Left colon (tissue), 2 donors: ENCODE results near the gene KLK14. TPM values are rescaled to one million over a fixed set of nuclear protein-coding genes. Genes with fewer than 3 reads are reported as not detected.
A peak's percentile ranks its signal among the peaks of the same experiment; 100 is the strongest.

Experiments
- ATAC-seq: fragments of 200-7000 bp; cut with Tn5 transposase; one replicate; pipeline ENCODE4 v1.9.1; 2020; ENCODE audit warnings: mild to moderate bottlenecking, moderate library complexity
- DNase-seq, 2 donors: peaks; one replicate each; pipeline ENCODE4 v3.0.0-alpha.2; 2020
- intact Hi-C, 2 donors: fragments of 100-400 bp; cut with DNase I in 1 of 2; cut with micrococcal nuclease in 1 of 2; formaldehyde crosslinking; loops; one replicate each; pipeline versions ENCODE4 v1.11.2 to v1.14.0; 2022; cut with DNase I, micrococcal nuclease
- total RNA-seq, 2 donors: library from RNA; stranded (reverse); fragmentation: NEBNext Ultra II Directional; extraction: Animal tissue kit (Norgen Biotek cat#: 25700); gene quantifications; one replicate each; pipeline ENCODE4 v1.2.1, GENCODE V29; 2021
- donor health status: DM: no; HTN: no; CAD: no.
- donor health status: DM: yes; HTN: yes; CAD: no.

KLK14 gene
- total RNA-seq, 2 donors from 2014 or later: 0.49 TPM; not detected in 1

DNA sequence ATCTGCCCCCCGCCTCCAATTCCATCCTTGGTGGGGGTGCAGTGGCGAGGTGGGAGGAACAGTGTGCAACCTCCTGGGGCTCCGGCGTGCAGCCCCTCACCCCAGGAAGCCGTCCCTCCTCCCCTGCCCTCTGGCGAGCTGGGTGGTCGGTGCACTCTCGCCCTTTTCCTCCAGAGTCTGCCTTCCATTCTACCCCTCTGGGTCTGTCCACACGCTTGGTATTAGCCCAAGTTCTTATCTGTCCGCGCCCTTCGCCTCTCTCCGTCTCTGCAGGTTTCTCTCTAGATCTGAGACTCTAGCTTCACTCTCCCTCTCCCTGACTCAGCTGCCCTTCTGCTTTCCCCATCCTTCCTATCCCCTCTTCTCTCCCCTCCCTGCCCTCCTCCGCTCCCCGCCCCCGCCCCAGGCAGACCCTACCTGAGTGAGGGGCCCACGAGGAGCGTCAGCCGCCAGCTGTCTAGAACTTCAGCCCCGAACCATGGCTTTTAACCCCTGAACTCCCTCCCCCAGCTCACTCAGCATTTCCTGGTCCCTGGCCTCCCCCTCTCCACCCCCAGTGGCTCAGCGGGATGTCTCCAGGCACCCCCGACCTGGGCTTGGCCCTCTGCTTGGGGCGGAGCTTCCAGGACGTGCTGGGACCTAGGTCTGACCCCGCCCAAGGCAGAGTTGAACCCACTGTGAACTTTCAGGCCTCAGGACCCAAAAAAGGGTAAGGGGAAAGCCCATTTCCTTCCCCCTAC, 17.3 kb downstream of the KLK14 start:
- intact Hi-C loops: no loop called here
- DNase-seq (no peak), ATAC-seq (no peak)

DNA sequence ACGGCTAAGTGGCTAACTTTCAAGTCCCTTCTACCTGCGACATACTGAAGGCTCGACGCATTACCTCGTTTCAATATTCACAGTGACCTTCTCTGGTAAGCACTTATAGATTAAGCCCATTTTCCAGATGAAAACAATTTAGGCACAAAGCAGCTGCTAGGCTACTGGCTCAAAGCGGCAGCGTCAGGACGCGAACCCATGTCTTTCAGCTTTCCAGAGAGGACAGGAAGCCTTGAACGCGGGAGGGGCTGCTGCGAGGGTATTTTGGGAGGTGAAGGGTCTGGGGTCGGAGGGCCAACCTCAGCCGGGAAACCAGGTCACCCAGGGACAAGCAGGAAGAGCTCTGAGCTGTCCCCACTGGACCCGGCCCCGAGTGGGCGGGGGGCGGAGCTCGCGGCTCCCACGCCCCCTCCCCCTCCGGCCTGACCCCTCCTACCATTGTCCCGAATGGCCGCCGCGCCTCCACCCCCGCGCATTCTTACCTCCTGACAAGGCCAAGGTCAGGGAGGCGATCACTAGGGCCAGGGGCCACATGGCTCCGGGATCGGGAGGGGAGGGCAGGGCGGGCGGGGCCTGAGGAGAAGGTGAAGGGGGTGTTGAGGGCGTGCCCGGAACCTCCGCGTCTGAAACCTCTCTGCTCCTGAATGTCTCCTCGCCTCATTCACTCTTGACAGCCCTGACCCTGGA, 18.0 kb downstream of the KLK14 start, which contains the start of gene KLK13:
TSS of gene KLK13 (minus strand) at position 559 of the 687 bp plus-strand sequence. CDS start at position 534, 25 bp downstream.
- ATAC-seq: peak; percentile 12
- intact Hi-C loops: no loop called here
- no peak for DNase-seq

DNA sequence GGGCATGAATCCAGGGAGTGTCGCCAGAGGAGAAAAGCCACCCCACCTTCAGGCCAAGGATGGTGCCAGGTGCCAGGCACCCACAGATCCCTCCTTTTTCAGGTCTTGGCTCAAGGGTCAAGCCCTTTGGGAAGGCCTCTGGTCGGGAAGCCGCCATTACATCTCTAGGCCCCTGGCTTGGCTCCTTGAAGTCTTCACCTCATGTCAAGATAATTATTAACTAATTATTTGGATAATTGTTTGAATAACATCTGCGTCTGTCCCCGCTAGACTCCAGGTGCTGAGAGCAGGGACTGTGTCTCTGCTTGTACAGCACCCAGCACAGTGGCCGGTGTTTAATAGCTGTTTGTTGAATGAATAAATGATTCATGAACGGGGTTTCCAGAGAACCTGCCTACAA, 19.0 kb downstream of the KLK14 start:
- ATAC-seq (no peak), DNase-seq (no peak)
- intact Hi-C loops: no loop called here

DNA sequence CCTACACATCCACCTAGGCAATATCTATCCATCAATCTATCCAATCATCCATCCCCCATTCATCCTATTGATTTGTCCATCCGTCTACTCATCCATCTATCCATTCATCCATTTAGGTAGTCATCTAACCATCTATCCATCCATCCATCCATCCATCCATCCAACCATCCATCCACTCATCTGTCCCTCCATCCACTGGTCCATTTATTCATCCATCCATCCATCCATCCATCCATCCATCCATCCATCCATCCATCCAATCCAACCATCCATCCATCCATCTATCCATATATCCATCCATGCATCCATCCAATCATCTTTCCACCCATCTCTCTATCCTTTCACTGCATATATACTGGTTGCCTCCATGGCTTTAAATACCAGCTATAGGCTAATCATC, 21.7 kb downstream of the KLK14 start:
- intact Hi-C loops: no loop called here
- DNase-seq: no peak
- ATAC-seq: no peak

DNA sequence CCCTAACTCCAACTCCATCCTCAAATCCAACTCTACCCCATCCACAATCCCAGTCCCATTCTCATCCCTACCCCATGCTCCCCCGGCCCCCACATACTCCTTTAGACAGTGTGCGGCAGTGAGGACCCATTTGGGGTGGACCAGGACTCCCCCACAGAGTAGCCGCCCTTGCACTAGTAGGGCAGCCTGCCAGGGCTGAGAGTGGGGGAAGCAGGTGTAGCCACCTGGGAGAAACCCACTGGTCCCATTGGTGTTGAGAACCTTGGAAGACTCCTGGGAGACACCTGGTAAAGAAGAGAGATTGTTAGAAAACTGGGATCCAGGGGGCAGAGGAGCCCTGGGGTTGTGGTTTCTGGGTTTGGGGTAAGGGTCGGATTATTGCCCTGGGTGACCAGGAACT, 22.4 kb downstream of the KLK14 start:
- intact Hi-C loops: no loop called here
- ATAC-seq: no peak
- no peak for DNase-seq

DNA sequence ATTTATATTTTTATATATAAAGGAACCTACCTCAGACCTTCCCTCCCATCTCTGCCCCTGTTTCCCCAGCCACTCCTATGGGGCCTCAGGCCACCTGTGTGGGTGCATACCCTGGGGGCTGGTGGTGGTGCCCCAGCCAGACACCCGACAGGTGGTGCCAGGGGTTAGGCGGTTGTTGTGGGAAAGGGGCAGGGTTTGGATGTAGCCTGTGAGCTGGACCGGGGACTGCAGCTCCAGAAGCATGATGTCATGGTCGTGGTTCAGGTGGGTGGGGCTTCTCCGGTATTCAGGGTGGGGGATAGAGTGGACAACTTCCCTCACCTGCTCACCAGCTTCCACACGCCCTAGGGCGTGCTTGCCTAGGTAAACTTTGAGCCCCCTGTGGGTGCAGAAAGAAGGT, 23.0 kb downstream of the KLK14 start:
- intact Hi-C loops: no loop called here

DNA sequence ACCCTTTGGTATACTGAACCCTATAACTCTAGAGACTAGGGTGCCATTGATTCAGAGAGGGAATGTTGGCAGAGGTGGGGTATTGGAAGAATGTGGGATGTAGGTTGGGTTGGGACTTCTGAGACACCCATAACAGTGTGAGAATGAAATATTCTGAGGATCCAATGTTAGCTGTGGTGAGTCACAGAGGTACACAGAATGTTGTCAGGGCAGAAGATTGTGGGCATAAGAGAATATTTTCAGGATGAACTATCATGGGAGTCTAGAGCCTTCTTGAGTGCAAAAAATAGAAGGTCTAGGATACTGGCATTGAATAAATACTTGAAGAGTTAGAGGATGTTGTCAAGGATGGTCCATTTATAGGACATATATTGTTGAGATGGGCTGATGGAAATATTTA, 26.8 kb downstream of the KLK14 start:
- DNase-seq (no peak), ATAC-seq (no peak)
- intact Hi-C loops: no loop called here

More for the DNA sequence above, 23.0 kb downstream of the KLK14 start:
- ATAC-seq: no peak
- DNase-seq: no peak

DNA sequence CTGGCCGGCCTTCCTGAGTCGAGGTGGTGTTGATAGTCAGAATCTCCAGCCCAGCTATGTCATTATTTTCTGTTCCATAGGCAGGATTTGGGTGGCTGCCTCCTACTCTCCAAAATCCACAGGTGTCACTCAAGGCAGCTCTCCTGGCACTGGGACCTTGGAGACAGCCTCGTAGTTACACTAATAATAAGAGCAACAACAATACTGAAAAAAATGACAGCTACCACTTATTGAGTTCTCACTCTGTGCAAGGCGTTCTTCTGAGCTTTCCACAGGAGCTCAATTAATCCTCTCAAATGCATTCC, 35.7 kb downstream of the KLK14 start:
- no peak for ATAC-seq

DNA sequence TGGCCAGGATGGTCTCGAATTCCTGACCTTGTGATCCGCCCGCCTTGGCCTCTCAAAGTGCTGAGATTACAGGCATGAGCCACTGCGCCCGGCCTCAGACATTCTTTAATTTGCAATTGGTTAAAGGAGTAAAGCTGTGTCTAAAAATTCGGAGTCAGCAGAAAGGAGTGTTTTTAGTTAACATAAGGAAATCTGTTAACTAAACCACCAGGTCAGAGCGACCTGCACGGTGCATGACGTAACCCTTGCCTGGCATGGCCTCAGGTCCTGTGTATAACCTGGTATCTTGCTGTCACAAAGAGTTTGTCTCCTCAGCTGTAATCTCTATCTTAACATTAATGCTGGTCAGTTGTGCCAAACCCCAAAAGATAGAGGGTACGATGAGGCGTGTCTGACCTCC, 38.4 kb downstream of the KLK14 start:
- ATAC-seq: no peak
- no peak for DNase-seq
- intact Hi-C loops: no loop called here

More for the DNA sequence above, 35.7 kb downstream of the KLK14 start:
- DNase-seq: no peak
- intact Hi-C loops: no loop called here

DNA sequence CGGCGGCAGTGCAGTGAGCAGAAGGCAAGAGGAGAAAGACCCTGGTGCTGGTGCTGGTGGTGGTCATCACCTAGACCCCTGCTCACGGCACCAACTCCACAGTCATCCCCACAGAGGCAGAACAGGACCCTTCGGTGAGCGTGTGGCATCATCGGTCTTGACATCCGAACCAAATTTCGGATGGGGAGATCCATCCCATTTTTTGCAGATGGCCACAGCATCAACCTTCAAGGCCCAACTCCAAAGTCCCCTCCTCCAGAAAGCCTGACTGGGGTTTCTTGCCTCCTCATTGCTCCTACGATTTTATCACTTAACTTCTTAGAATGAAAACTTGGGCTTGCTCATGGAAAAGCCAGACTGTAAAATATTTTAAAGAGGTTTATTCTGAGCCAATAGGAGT, 39.2 kb downstream of the KLK14 start:
- ATAC-seq: no peak
- intact Hi-C loops: no loop called here
- no peak for DNase-seq

DNA sequence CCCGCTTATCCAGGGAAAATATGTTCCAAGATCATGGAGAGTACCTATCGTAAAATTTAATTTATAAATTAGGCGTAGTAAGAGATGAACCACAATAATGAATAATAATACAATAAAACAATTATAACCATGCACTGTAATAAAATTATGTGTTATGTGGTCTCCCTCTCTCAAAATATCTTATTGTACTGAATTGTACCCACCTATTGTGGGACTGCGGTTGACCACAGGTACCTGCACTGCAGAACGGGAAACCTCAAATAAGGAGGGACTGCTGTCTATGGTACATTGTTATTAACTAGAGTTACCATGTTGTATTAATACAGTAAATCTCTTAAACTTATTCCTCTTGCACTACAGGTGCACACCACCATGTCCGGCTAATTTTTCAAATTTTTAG, 42.5 kb downstream of the KLK14 start:
- DNase-seq: no peak
- intact Hi-C loops: no loop called here

DNA sequence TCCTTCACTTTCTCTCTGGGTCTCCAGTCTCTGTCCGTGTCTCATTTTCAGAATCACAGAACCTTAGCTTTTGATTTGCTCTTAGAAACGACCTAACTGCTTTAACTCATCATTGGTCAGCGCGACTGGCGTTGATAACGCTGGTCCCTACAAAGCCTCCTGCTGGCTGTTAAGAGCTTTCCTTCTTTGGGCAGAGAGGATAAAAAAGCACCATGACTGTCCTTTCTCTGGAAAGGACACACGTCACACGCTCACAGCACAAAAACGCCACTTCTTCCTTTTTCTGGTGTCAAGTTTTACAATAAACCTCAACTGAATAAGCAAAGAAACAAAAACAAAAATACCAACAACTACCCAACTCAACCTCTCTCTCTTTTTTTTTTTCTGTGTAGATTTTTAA, 46.2 kb downstream of the KLK14 start:
- ATAC-seq (no peak), DNase-seq (no peak)
- intact Hi-C loops: no loop called here

More for the DNA sequence above, 42.5 kb downstream of the KLK14 start:
- ATAC-seq: no peak

DNA sequence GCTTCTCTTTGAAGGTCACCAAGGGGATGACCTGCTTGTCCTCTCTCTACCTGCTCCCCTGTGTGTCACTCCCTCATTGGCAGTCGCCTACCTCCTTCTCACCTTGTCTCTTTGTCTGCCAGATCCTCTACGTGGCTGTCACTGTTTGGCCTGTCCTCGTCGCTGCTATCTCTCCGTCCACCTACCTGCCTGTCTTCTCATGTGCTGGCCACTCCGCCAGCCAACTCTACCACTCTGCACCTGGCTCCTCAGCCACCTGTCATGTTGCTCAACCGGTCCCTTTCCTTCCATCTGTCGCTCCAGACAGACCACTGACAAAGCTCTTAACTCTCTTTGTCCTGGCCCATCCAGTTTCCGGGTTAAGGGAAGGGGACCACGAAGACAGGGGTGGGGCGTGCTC, 48.0 kb downstream of the KLK14 start, which contains the start of gene KLK12:
TSS of gene KLK12 (minus strand) at position 299 of the 400 bp plus-strand sequence. CDS start 381 bp downstream, outside the sequence.
- intact Hi-C loops: no loop called here
- no peak for DNase-seq
- peak; percentile 19 for ATAC-seq

DNA sequence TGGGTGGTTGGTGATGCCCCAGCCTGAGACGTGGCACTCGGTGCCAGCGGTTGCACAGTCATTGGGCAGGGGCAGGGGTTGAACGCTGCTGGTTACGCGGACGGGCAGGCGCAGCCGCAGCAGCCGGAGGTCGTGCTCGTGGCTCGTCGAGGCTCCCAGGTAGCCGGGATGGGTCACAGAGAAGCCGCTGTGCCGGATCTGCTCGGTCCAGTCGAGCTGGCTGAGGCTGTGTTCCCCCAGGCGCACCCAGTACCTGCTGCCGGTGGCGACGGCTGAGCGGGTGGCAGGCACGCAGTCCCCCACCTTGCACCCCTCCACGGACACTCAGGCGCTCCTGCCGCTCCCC, 50.8 kb downstream of the KLK14 start:
- DNase-seq: no peak
- intact Hi-C loops: no loop called here
- ATAC-seq: no peak

DNA sequence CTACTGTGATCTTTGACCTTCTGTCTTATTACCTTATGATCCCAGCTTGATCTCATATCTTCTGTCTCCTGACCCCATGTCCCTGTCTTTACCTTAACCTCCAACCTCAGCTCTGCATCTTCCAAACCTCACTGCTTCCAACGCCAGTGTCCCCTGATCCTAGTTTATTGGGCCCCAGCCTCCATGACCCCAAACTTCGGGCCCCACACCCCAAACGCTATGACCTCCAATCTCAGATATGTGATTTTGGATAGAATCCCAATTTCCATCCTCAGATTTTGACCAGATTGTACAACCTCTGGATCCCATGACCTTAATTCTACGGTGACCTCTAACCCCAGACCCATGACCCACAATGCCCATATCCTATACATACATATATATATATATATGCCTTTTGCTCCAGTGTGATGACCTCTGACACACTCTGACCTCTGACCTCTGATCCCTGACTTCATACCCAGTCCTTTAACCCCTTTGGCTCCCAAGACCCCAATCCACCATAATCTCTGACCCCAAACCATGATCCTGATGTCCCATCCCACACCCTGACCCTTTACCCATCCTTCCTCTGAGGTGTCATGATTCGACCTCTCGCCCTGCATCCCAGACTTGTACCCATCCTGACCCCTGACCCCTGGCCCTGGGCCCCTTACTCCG, 51.3 kb downstream of the KLK14 start:
- no peak for DNase-seq
- ATAC-seq: no peak
- intact Hi-C loops: no loop called here

DNA sequence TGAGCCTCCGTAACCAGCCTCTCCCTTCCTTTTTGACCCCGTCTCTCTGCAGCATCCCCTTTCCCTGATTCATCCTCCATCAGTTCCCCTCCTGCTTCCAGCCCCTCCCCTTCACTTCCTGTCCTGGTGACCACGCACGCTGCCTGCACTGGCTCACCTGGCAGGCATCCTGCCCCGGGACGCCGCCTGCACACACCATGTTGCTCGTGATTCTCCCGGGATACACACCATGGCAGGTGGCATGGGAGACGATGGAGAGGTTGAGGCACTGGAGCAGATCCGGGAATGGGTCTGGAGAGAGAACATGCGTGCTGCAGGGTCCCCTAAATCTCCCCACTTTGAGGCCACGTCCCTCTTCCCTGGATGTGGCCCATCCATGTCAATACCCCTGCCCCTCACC, 52.1 kb downstream of the KLK14 start:
- ATAC-seq: no peak
- DNase-seq: no peak
- intact Hi-C loops: no loop called here

DNA sequence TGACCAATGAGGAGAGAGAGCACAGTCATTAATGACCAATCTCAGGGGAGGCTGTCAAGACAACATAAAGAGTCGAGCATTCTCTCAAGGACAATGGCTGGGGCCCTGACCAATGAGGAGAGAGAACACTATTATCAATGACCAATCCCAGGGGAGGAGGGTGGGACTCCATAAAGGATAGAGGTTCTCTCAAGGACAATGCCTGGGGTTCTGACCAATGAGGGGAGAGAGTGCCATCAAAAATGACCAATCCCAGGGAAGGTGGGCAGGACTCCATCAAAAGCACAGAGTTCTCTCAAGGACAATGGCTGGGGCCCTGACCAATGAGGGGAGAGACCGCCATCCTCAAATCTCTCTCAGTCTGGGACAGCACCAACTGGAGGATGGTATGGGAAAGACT, 53.0 kb downstream of the KLK14 start:
- ATAC-seq (no peak), DNase-seq (no peak)
- intact Hi-C loops: no loop called here
